Measurements from ENCODE around the gene ELOVL5.
A peak's percentile ranks its signal among the peaks of the same experiment; 100 is the strongest.

The ELOVL5 gene

DNA sequence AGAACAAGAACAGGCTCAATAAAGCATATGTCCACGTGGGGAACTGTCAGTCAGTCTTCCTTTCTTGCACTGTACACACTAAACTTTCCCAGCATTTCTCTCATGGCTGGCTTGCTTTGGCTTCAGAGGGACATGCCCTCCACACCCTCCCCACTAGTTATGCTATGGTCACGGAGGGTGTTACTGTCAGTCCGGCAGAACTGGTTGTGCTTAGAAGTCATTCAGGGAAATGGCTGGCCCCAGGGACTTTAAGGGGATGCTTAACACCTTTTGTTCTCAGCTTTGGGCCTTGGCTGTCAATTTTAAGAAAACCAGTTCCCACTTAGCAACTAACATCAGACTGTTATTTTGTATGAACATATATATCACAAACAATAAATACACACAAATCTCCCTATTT is 55.1 kb downstream of the ELOVL5 start:
- Histone ChIP-seq H3K36me3 (ENCODE audit: insufficient read depth, low read length) (peaks cover 54% of the 10 kb centered on the region), H3K9me3 (ENCODE audit: low read length) (no peaks in the 10 kb centered on the region), H4K20me1 (ENCODE audit: insufficient read depth, low read length) (no peaks in the 10 kb centered on the region), H3K4me1 (ENCODE audit: insufficient read depth, low read length, severe bottlenecking) (peaks cover 9% of the 10 kb centered on the region), H2AFZ (ENCODE audit: low read length) (no peak overlapping the region), H3K79me2 (ENCODE audit: insufficient read depth, low read length) (peaks cover 31% of the 10 kb centered on the region), H3K27me3 (ENCODE audit: insufficient read depth, low read length) (no peaks in the 10 kb centered on the region), H3K9ac (ENCODE audit: low read length) (no peak overlapping the region), H3K4me3 (ENCODE audit: low read depth, low read length, poor library complexity, severe bottlenecking) (no peak overlapping the region), H3K9me2 (ENCODE audit: low read depth, low read length) (no peaks in the 10 kb centered on the region), H3K27ac (ENCODE audit: low read depth, low read length, poor library complexity, severe bottlenecking) (no peak overlapping the region), H3F3A (ENCODE audit: insufficient read depth, low read length) (no peaks in the 10 kb centered on the region), H3K4me2 (ENCODE audit: low read length) (no peak overlapping the region)
- no peak for TF ChIP-seq EZH2 (IDR thresholded peaks at IDR 0.05; ENCODE audit: borderline replicate concordance, low read length)

DNA sequence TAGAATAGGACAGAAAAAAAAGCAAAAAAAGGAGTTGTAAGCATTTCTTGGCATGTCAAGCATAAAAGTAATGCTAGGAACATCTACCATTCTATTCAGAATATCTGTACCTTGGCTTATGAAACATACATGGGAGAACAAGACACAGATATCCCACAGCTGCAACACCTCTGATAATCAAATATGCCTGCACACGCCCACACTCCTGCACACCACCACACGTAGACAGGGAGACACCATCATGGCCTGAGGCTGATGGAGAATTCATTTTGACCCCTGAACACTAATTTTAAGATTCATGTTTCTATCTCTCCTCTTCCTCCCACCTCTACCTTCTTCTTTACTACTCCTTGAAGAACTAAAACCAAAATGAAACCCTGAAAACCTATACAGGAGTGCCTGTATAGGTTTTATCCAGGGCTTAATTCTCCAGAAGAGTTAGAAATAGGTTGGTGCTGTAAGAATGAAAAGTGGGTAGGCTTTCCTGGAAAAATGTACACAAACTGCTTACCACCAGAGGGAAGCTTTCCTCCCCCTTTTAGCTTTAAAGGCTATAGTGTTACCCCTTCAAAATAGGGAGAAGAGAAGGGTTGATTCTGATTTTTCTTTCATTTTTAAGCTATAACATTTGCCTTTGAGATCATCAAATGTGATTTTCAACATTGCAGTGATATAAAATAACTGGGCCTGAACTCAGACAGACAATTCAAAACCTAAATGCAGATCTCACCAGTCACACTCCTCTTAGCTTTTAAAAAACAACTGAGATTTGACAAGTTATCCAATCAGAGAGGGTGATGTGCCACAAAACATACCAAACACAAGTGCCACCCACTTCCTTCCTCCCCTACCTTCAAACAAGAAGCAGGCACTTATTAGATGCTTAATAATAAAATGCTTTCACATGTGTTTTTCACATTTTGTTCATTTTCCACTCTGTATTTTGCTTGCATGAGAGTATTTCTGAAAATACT is 57.9 kb downstream of the ELOVL5 start:
- Histone ChIP-seq H3K9me2 (ENCODE audit: low read depth, low read length) (no peaks in the 10 kb centered on the region), H3K27me3 (ENCODE audit: insufficient read depth, low read length) (no peaks in the 10 kb centered on the region), H2AFZ (ENCODE audit: low read length) (no peak overlapping the region), H3K4me3 (ENCODE audit: low read depth, low read length, poor library complexity, severe bottlenecking) (no peak overlapping the region), H3F3A (ENCODE audit: insufficient read depth, low read length) (no peaks in the 10 kb centered on the region), H4K20me1 (ENCODE audit: insufficient read depth, low read length) (no peaks in the 10 kb centered on the region), H3K36me3 (ENCODE audit: insufficient read depth, low read length) (peaks cover 77% of the 10 kb centered on the region), H3K27ac (ENCODE audit: low read depth, low read length, poor library complexity, severe bottlenecking) (no peak overlapping the region), H3K4me1 (ENCODE audit: insufficient read depth, low read length, severe bottlenecking) (peaks cover 6% of the 10 kb centered on the region), H3K9ac (ENCODE audit: low read length) (no peak overlapping the region), H3K4me2 (ENCODE audit: low read length) (no peak overlapping the region), H3K79me2 (ENCODE audit: insufficient read depth, low read length) (0 out of 2 replicates have a peak, but pooled peaks cover 8% of the 10 kb centered on the region), H3K9me3 (ENCODE audit: low read length) (no peaks in the 10 kb centered on the region)
- TF ChIP-seq, protein P1, sequence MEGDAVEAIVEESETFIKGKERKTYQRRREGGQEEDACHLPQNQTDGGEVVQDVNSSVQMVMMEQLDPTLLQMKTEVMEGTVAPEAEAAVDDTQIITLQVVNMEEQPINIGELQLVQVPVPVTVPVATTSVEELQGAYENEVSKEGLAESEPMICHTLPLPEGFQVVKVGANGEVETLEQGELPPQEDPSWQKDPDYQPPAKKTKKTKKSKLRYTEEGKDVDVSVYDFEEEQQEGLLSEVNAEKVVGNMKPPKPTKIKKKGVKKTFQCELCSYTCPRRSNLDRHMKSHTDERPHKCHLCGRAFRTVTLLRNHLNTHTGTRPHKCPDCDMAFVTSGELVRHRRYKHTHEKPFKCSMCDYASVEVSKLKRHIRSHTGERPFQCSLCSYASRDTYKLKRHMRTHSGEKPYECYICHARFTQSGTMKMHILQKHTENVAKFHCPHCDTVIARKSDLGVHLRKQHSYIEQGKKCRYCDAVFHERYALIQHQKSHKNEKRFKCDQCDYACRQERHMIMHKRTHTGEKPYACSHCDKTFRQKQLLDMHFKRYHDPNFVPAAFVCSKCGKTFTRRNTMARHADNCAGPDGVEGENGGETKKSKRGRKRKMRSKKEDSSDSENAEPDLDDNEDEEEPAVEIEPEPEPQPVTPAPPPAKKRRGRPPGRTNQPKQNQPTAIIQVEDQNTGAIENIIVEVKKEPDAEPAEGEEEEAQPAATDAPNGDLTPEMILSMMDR (IDR thresholded peaks at IDR 0.05; ENCODE audit: low read length) = peak; percentile 10; the same call in 1 of the 2 replicates
- no peak for TF ChIP-seq EZH2 (IDR thresholded peaks at IDR 0.05; ENCODE audit: borderline replicate concordance, low read length)

DNA sequence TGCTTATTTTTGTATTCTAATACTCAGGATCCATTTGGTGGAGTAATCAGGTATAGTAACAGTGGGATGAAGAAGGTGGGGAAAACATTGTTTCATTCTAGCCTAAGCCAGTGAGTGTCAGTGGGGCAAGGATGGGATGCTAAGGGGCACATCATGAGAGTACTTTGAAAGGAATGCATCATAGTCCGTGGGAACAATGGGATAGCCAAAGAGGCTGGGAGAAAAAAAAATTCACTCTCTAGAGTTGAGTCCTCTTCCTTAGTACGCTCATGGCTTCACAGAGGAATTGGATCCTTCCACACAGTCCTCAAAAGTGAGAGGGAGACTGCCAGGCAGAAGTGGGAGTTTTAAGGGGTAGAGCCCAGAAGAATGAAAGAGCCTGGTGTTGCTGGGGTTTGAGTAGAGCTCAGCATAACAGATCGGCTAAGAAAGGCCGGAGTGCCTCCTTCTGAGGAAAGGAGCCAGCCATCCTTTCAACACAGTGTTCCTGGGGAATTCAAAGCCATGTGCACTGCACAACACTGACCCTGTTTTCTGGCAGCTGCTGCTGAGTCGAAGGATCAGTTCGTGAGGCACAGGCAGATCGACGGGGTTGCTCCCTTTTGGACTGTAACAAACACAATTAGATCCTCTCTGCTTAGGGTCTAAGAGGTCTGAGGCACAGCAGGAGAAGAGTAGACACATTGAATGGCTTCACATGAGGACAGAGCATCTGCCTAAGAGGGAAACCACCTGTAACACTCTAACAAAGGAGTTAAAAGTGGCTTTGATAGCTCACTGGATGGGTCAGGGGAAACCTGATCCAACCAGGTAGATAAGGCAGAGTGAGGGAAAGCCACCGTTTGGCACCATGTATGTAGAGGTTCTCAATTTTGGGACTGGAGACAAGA is 61.2 kb downstream of the ELOVL5 start:
- Histone ChIP-seq H3K27ac (ENCODE audit: low read depth, low read length, poor library complexity, severe bottlenecking) (no peak overlapping the region), H3F3A (ENCODE audit: insufficient read depth, low read length) (no peaks in the 10 kb centered on the region; the same call in 1 of the 2 replicates), H3K27me3 (ENCODE audit: insufficient read depth, low read length) (no peaks in the 10 kb centered on the region), H3K9ac (ENCODE audit: low read length) (no peak overlapping the region), H2AFZ (ENCODE audit: low read length) (no peak overlapping the region), H3K4me1 (ENCODE audit: insufficient read depth, low read length, severe bottlenecking) (peaks cover 19% of the 10 kb centered on the region), H3K9me3 (ENCODE audit: low read length) (no peaks in the 10 kb centered on the region), H3K4me2 (ENCODE audit: low read length) (no peak overlapping the region), H4K20me1 (ENCODE audit: insufficient read depth, low read length) (no peaks in the 10 kb centered on the region), H3K36me3 (ENCODE audit: insufficient read depth, low read length) (peaks cover 71% of the 10 kb centered on the region), H3K9me2 (ENCODE audit: low read depth, low read length) (no peaks in the 10 kb centered on the region), H3K79me2 (ENCODE audit: insufficient read depth, low read length) (0 out of 2 replicates have a peak, but pooled peaks cover 4% of the 10 kb centered on the region), H3K4me3 (ENCODE audit: low read depth, low read length, poor library complexity, severe bottlenecking) (no peak overlapping the region)
- TF ChIP-seq, protein P1 (IDR thresholded peaks at IDR 0.05; ENCODE audit: low read length) = no peak
- no peak for TF ChIP-seq EZH2 (IDR thresholded peaks at IDR 0.05; ENCODE audit: borderline replicate concordance, low read length)

All from OCI-LY1 (cell line).